Measurements from ENCODE around the gene OXSM.

GRCh38 chr3:25748189-25748588 is 41.7 kb upstream of the OXSM start:
- TF ChIP-seq POLR2A (IDR thresholded peaks at IDR 0.05) (no peak), CTCF (IDR thresholded peaks at IDR 0.05) (no peak), POLR2AphosphoS5 (IDR thresholded peaks at IDR 0.05) (no peak)
